Colonic mucosa (tissue), 4 donors: Measurements from ENCODE around the gene CCDC9B. TPM values are rescaled to one million over a fixed set of nuclear protein-coding genes. Genes with fewer than 3 reads are reported as not detected.
A peak's percentile ranks its signal among the peaks of the same experiment; 100 is the strongest.

Experiments
- DNase-seq: peaks from one replicate; pipeline ENCODE4 v3.0.0-alpha.2; 2020
- H3K27ac ChIP-seq: fragments of 200-600 bp; one replicate; pipeline ENCODE4 v1.8.0; 2021
- H3K27me3 ChIP-seq: fragments of 200-600 bp; one replicate; pipeline ENCODE4 v1.8.0; 2021
- H3K36me3 ChIP-seq: fragments of 200-600 bp; one replicate; pipeline ENCODE4 v1.8.0; 2021
- H3K4me1 ChIP-seq: fragments of 200-600 bp; one replicate; pipeline ENCODE4 v1.8.0; 2021; ENCODE audit warnings: mild to moderate bottlenecking
- H3K4me3 ChIP-seq: fragments of 200-600 bp; one replicate; pipeline ENCODE4 v1.8.0; 2021
- H3K9ac ChIP-seq, 2 donors: one replicate each; pipeline ENCODE4 v1.7.0; 2013; ENCODE audit warnings: control low read depth in 2 of 2, low read depth in 2 of 2, low read length in 2 of 2
- H3K9me3 ChIP-seq: fragments of 200-600 bp; one replicate; pipeline ENCODE4 v1.8.0; 2021
- CTCF ChIP-seq: fragments of 200-600 bp; IDR thresholded peaks from one replicate; pipeline ENCODE4 v1.8.0; 2022; ENCODE audit warnings: antibody characterized with exemption, mild to moderate bottlenecking
- intact Hi-C: fragments of 100-400 bp; cut with DNase I; formaldehyde crosslinking; loops from one replicate; pipeline ENCODE4 v1.14.1; 2022
- total RNA-seq, 2 donors: library from RNA; stranded (reverse); fragmentation: NEBNext Ultra II Directional in 1 of 2; extraction: Animal tissue kit (Norgen Biotek cat#: 25700) in 1 of 2; gene quantifications; one replicate each; pipeline ENCODE4 v1.2.1, GENCODE V29; 2021
- donor health status: healthy.
- donor health status: DM: no; HTN: no; CAD: no.
- donor health status: DM: no; HTN: no; CAD: no.

Gene CCDC9B
- total RNA-seq, 2 donors from 2014 or later = 13.1 to 28.7 TPM

GRCh38 chr15:40367686-40368611 lies 27.2 kb upstream of the CCDC9B start:
- H3K9me3 ChIP-seq = no peaks in the 10 kb centered on the region
- no peaks in the 10 kb centered on the region for H3K36me3 ChIP-seq
- peak overlapping the region; percentile 32 for H3K4me3 ChIP-seq
- peak; percentile 79 for TF ChIP-seq CTCF
- intact Hi-C loops = loop anchor here (2.0 to 5.0 kb wide), 2 partner anchors 46 to 55 kb away; partner anchors contain the start of gene INAFM2
- H3K27ac ChIP-seq = peak overlapping the region; percentile 44
- no peaks in the 10 kb centered on the region for H3K27me3 ChIP-seq
- peak overlapping the region; percentile 55 to 62 for H3K9ac ChIP-seq
- peak; percentile 85 for DNase-seq
- H3K4me1 ChIP-seq = peaks cover 9% of the 10 kb centered on the region

DNA sequence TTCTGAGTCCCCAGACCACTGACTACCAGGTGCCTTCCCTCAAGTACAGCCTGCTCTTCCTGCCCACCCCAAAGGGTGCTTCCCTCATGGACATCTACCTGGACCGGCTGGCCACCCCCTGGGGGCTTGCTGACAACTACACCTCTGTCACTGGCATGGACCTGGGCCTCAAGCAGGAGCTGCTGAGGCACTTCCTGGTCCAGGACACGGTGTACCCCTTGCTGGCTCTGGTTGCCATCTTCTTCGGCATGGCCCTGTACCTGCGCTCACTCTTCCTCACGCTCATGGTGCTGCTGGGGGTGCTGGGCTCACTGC lies 26.6 kb upstream of the CCDC9B start:
- H3K9me3 ChIP-seq = no peaks in the 10 kb centered on the region
- intact Hi-C loops = loop anchor here (5.0 kb wide), 1 partner anchor 45 kb away; the partner anchor contains the start of gene INAFM2
- no peaks in the 10 kb centered on the region for H3K36me3 ChIP-seq
- no peak for TF ChIP-seq CTCF
- H3K9ac ChIP-seq = peak overlapping the region; percentile 55 to 62
- no peak overlapping the region for H3K4me3 ChIP-seq
- peak overlapping the region; percentile 44 for H3K27ac ChIP-seq
- no peak for DNase-seq
- H3K4me1 ChIP-seq = peaks cover 9% of the 10 kb centered on the region
- H3K27me3 ChIP-seq = no peaks in the 10 kb centered on the region

- Histone ChIP-seq H3K9ac (peak overlapping the region in 1 of 2 donors; percentile 55), H3K4me1 (peaks cover 9% of the 10 kb centered on the region), H3K9me3 (no peaks in the 10 kb centered on the region), H3K4me3 (no peak overlapping the region), H3K36me3 (no peaks in the 10 kb centered on the region), H3K27me3 (no peaks in the 10 kb centered on the region), H3K27ac (no peak overlapping the region)
- intact Hi-C loops = loop anchor here (5.0 kb wide), 1 partner anchor 44 kb away; the partner anchor contains the start of gene INAFM2
- TF ChIP-seq CTCF = no peak
- DNase-seq = no peak
These were observed 26.0 kb upstream of the CCDC9B start for GRCh38 chr15:40366457-40367370.

DNA sequence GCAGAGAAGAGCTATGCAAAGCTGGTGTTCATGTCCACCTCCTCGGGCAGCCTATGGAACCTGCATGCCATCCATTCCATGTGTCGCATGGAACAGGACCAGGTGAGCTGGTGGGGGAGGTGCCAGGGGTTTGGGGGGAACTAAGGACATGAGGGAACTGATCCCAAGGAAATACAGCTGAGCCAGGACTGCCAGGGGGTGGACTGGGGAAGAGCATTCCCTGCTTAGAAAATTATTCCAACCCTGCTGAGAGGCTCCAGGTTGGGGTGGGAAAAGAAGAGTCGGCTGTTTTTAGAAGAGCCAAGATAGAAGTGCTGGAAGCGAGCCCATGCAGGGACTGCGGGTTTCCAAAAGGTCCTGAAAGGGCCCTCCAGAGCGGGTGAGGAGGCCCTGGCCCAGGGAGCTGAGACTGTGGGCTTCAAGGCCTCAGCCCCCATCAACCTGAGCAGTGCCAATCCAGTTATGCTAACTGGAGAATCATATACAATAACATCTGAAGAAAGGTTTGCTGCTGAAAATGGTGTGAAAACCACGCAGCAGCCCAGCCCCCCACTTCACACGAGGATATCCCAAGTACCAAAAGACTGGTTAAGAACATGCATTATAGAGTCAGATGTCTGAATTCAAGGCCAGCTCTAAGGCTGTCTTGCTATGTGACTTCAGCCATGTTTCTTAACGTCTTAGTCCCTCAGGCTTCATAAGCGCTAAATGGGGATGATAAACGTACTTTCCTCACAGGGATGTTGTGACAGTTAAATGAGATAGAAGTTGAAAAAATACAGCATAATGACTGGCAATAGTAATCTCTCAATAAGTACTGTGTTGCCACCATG lies 25.1 kb upstream of the CCDC9B start:
- H3K9me3 ChIP-seq = no peaks in the 10 kb centered on the region
- TF ChIP-seq CTCF = no peak
- H3K27ac ChIP-seq = no peak overlapping the region
- H3K4me1 ChIP-seq = peaks cover 9% of the 10 kb centered on the region
- intact Hi-C loops = loop anchor here (5.0 kb wide), 1 partner anchor 44 kb away; the partner anchor contains the start of gene INAFM2
- no peak overlapping the region for H3K9ac ChIP-seq
- no peak overlapping the region for H3K4me3 ChIP-seq
- H3K27me3 ChIP-seq = no peaks in the 10 kb centered on the region
- H3K36me3 ChIP-seq = no peaks in the 10 kb centered on the region
- no peak for DNase-seq
